HG03066 (cell line): ENCODE results near the gene PMEPA1.

Experiments
- ATAC-seq: cut with Tn5 transposase; IDR thresholded peaks from one replicate; pipeline ENCODE4 v1.9.1; 2021; ENCODE audit warnings: low read depth; ENCODE audit not compliant: unreplicated experiment

The PMEPA1 gene

DNA sequence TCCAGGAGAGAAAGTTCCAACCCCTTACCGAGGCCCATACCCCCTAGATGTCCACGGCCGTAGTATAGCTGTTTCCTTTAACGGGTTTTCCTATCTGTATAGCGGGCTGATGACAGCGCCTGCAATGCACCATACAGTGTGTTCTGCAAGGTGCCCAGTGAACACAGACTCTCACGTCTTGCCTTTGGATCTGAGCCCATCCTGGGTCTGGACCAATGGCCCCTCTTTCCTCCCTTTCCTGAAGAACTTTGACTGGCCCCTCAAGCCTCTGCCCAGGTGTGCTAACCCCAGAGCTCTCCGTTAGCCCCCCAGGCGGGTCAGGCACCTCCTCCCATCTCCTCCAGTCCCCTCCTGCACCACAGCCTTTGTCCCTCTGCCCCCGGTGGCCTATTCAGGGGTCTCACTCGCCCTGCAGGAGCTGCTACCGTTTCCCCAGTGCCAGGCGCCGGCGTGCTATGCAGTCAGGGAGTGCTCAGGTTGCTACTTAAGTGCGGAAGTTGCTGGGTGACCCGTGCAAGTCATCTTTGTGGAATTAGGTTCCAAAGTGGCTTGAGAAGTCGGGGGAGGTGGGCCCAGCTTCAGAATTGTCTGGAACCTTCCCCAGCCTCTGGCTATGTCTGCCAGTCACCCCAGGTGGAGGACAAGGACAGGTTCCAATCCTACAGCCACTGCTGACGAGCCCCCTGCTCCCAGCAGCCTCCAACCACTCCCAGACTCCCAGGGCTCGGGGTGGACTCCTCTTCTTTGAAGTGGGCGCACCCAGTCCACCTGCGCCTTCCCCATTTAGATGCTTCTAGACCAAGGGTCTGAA is 54.6 kb downstream of the PMEPA1 start:
- no peak for ATAC-seq

DNA sequence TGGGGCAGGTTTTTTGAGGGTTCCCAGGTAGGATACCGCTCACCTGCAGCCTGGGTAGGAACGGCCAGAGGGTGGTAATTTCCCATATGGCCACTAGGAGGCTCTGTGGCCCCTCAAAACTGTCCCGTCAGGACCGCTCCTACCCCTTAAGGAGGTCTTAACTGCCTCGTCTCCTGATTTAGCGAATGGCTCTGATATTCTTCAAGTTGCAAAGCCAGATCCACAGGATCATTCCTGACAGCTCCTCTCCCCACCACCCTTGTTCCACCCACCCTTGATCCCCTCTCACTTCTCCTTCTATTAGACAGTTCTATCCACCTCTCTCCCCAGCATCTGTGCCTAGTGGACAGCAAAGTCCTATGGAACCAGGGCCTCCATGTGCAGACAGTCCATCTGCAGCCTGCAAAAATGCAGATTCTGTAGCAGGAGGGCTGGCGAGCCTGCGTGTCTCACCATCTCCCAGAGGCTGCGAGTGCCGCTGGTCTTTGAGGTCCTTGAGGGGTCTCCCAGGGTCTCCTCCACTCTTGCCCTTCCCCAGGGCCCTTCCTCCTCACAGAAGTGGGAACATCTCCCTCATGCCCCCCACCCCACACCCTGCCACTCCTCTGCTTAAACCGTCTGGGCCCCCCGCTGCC is 55.3 kb downstream of the PMEPA1 start:
- ATAC-seq, result no peak

DNA sequence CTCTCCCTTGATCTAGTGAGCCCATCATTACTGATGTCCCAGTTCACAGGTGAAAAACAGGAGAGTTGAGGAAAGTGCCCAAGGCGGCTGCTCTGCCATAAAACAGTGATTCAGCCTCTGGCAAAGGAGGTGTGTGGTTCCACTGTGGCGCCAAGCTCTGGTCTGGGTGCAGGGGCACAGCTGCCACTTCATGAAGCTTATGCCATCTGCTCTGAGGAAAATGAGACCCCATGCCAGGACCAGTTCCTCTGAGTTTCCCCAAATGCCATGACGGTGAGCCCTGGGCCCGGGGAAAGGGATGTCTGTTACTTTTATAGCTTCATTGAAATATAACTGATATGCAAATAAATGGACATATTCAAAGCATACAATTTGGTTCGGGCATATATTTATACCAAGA is 55.9 kb downstream of the PMEPA1 start:
- no peak for ATAC-seq

DNA sequence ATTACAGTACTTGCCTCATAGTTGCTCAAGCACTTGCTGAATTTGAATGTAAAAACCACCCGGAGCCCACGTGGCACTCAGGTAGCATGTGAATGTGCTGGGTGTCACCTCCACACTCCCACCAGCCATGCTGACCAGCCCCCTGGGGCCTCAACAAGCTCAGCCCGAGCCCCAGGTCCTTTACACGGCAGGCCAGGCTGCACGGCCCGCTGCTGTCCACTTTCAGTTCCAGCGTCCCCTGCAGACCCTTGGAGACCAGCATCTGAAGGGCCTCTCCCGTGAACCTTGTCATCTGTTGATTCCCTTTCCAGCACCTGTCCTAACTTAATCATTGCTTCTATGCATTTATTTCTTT is 56.3 kb downstream of the PMEPA1 start:
- no peak for ATAC-seq

DNA sequence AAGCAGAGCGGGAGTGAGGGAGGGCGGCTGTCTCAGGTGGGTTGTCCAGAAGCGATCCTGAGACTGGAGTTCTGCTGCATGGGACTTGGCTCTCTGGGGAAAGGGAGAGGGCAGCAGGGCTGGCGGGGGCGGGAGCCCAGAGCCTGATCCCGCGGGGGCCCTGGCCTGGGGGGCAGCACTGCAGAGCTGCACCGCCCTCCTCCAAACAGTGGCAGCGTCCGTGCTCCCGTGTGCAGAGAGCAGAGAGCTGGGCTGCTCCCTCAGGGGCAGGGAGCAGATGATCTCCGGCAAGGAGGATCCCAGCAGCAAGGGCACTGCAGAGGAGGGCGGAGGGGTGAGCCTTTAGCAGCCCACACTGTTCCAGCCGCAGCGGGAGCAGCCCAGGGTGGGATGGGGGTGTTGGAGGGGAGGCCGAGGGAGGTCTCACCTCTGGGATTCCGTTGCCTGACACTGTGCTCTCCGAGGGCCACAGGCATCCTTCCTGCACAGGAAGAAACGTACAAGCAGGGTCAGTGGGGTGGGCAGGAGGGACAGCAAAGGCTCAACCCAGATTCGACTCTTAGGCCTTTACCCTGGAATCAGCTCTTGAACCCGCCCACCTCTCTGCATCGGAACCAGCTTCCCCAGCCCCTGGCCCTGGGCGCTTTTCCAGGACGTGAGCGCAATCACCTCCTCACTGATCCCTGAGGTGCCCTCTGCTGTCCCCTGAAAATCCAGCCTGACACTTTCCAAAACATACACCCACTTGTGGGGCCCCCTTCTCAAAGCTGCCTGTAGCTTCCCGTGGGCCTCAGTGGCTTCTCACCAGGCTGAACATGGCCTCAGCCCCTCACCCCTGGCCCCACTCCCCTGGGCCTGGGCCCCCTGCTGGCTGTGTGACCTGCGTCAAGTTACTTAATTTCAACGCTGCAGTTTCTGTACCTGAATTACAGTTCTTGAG is 56.9 kb downstream of the PMEPA1 start:
- ATAC-seq, result no peak

DNA sequence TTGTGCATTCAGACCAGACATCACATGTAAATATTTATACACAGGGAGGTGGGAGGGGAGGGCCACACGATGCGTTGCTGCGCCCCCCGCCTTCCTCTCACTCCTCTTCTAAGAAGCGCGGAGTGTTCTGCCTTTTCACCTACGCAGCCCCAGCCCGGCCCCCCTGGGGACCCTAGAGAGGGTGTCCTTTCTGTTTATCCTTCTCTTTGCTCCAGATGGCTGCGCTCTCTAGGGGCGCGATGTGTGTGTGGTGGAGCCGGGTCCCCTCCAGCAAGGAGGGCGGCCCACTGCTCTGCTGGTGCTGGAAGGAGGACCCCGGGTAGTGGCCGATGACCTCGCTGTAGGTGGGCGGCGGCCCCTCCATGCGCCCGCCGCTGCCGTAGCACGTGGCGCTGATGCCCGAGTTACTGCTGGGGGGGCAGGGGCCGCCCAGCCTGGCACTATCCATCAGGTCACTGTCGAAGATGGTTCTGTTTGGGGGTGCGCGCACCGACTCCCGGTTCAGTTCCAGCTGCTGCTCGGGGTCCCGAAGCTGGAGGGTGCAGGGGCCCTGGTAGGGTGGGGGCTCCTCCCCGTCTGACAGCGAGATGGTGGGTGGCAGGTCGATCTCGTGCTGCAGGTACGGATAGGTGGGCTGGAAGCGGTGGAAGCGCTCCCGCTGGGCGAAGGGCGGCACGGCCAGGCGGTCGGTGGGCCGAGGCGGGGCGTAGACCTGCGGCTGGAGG is 57.8 kb downstream of the PMEPA1 start:
- no peak for ATAC-seq

DNA sequence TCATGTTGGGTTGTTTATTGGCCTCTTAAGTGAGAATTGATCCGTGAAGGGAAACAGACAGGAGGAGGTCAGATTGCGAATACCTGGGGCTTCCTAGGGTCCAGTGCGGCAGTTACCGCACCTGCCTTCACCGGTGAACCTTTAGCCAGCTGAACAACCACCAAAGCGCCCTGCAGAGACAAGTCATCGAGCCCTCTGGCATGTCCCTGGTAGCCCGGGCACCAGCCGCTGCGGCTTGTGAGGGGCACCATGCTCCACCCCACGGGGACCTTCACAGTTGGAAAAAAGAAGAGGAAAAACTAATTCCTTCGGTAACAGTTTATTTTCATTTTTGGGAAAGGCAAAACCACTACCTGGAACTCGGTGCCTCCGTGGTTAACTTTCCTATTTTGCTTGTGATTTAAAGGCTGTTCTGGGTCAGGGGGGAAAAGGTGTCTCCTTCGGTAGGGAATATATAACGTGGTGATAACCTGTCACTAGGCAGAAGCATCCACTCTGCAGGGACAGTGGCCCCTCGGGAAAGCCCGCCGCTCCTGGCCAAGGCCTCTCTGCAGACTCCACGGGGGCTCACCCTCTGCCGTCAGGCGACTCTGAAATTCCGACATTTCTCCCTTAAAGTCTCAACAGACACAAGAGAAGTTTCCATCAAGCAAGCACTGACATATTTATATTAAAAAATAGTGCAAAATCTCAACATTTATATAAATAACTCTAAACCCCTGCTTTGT is 58.9 kb downstream of the PMEPA1 start:
- no peak for ATAC-seq

DNA sequence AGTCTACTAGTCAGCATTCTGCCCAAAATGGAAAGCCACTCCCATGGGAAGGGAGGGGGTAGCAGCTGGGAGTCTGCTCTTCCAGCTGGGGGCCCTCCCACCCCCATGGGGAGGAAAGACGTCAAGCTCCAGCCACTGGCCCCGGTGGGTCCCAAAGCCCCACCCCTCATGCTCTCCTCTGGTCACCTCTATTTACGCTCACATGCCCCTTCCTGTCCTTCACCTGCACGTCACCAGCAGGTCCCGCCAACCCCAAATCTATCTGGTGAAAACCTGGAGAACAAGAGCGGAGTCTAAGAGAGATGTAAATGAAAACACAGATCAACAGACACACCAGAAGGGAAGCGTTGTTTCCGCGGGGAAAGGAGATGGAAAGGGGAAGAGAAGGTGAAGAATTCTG is 59.5 kb downstream of the PMEPA1 start:
- ATAC-seq, result no peak

DNA sequence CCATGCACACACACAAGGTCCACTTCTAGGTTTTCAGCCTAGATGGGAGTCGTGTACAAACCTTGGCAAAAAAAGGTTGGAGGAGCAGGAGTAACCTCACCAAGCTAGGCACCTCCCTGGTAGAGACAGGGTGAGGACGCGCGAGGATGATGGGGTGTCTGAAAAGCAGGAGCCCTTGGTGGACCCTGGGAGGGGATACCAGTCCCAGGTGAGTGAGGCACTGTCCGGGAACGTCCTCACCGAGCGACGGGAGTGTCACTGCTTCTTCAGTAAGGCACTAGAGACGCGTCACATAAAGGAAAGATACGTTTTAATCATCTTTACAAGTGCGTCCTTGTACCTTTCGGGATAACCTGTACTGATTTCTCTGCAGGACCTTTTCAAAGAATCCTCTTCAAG is 60.2 kb downstream of the PMEPA1 start:
- no peak for ATAC-seq

DNA sequence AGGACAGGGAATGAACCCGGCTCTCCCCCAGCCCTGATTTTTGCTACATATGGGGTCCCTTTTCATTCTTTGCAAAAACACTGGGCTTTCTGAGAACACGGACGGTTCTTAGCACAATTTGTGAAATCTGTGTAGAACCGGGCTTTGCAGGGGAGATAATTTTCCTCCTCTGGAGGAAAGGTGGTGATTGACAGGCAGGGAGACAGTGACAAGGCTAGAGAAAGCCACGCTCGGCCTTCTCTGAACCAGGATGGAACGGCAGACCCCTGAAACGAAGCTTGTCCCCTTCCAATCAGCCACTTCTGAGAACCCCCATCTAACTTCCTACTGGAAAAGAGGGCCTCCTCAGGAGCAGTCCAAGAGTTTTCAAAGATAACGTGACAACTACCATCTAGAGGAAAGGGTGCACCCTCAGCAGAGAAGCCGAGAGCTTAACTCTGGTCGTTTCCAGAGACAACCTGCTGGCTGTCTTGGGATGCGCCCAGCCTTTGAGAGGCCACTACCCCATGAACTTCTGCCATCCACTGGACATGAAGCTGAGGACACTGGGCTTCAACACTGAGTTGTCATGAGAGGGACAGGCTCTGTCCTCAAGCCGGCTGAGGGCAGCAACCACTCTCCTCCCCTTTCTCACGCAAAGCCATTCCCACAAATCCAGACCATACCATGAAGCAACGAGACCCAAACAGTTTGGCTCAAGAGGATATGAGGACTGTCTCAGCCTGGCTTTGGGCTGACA is 60.8 kb downstream of the PMEPA1 start:
- ATAC-seq, result no peak

DNA sequence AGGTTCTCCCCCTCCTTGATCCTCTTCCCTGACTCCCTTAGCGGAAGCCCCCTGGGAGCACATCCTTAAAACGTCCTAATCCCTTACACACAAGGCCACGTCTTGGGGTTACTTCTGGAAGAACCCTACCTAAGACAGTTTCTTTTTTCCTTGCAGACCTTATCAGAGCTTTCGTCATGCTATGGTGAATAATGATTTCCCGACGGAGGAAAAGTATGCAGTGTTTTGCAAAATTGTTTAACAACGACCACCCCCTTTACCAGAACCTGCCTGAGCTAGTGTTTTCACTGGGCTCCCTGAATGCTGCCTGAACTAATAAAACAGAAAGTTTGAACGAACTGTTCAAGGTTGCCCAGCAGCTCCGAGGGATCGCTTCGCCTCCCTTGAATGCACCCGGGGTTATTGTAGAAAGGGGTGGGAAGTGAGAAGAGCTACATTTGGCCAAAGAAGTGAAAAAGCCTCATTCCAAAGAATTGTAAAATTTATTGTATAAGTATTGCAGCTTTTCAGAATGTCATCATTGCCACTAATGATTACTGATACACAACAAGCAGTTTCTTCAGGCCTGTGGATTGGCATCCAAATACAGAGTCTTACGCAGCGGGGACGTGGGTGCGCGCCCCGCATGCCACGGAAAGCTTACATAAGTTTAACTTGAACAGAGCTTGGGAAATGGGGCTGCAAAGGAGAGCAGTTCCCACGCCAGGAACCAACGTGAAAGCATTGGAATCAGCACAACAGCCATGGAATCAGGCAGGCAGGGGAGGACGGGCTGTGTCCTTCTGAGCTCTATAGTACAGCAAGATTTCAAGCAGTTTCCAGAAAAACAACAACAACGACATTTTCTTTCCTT is 61.7 kb downstream of the PMEPA1 start:
- no peak for ATAC-seq

DNA sequence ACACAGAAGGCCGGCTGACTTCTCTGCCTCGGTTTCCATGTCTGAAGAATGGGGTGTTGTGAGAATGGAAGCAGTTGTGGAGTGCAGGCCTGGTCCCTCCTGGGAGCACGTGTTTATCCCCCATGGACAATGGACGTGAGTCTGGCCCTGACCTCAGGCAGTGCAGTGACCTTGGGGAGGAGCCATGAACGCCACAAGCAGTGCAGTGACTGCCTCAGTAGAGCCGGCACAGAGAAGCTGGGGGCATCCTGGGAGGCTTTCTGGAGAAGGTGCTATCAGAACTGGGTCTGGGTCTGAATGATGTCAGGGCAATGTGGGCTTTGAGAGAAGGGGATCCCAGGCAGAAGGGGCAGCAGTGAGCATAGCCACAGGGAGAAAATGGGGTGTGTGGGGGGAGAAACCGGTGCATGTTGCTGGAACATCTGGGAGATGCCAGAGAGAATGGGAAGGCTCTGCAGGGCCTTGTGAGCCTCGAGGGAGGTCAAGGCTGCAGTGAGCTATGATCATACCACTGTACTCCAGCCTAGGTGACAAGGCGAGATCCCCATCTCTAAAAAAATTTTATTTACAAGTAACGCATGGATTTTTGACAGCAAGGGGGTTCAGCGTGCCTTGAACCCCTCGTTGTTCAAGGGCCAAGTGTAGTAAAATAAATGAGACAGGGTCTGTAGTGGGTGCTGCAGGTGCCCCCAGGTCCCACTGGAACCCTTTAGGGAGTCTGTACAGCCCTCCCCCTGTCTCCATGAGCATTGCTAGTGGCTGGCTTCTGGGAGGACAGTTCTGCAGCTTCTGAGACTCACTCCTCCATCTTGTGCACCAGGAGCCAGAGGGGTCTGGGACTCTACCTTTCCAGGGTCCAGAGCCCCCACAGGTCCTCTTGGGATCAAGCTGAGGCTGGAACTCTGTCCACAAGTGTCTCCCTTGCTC is 62.5 kb downstream of the PMEPA1 start:
- no peak for ATAC-seq

DNA sequence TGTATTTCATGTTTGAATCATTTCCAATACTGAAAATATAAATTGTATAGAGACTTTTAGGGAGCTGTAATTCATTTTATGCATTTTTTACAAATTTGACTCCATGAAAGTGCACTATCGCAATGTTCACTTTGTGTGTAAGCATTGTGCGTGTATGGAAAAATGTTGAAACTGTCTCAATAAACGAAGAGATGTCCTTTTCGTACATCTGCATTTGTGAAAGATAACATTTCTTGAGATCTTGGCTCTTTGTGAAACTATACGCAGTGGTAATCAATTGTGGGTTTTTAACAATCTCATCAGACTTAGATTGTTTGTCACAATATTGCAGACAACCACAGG is 70.9 kb downstream of the PMEPA1 start:
- ATAC-seq, result no peak

DNA sequence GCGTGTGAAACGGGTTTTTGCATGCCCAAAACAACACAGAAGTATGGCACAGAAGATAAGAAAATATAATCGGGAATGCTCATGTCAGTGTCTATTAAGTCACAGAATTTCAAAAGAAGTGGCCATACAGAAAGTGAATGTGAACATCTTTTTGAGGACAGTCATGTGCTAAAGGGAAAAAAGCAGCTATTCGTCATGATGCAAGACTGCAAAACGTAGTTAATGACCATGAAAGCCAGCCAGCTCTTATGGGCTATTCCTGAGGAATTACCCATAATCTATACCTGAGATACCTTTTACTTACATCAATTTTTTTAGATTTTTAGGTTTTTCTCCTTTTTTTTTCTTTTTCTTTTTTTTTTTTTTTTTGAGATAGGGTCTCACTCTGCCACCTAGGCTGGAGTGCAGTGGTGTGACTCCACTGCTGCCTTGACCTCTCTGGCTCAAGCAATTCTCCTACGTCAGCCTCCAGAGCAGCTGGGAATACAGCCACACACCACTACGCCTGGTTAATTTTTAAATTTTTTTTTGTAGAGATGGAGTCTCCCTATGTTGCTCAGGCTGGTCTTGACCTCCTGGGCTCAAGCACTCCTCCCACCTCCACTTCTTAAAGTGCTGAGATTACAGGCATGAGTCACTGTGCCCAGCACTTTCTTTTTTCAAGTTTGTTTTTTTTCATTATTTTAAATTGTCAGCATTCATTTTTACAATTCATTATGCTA is 71.5 kb downstream of the PMEPA1 start:
- ATAC-seq, result no peak

DNA sequence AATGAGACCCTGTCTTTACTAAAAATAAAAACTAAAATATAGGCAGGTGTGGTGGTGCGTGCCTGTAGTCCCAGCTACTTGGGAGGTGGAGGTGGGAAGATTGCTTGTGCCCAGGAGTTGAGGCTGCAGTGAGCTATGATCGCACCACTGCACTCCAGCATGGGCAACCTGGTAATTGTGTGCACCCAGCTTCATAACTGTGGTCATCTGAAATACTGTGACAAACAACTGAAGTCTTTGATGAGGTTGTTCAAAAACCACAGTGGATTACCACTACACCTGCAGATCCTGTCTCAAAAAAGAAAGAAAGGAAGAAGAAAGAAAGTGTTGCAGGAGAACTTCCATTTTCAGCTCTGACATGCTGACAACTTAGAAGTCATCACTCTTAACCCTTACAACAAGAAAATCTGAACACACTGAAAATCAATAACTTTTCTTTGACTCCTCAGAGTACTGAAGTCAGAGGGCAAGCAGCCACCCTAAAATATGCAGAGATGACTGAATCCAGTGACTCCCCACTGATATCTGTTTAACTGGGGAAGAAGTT is 75.8 kb downstream of the PMEPA1 start:
- no peak for ATAC-seq

DNA sequence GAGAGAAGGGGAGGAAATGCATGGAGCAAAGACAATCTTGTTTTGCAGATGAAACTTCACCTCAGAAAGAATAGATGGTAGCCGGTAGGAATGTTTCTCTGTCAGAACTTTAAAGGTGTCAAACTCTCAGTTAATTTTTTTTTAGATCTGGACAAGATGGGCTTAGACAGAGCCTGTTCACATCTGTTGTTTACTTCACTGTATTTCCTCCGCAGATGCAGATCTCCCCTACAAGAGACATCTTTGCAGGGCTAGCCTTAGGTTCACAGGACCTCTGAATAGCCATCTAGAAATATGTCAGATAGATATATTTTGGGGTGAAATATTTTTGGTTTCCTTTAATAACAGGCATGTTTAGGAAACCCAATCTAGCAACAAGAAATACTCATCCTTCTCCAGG is 77.5 kb downstream of the PMEPA1 start:
- no peak for ATAC-seq

DNA sequence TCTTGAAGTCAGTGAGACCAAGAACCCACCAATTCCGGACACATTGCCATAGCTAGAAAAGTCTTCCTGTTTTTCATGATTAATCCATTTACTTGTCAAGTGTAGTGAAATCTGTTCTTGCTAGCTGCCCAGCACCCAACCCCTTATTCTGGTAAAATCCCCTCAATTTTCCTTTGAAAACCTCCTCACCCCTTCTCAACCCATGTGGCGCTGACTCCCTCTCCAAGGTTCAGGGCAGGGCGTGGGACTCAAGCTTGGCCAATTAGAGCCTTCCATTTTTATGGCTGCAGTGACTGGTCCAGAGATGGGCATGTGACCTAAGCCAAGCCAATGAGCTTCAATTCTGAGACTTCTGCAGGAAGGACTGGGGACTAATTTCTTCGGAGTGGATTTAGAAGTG is 79.8 kb downstream of the PMEPA1 start:
- ATAC-seq, result no peak
